Measurements from ENCODE around the gene AAMDC.

DNA sequence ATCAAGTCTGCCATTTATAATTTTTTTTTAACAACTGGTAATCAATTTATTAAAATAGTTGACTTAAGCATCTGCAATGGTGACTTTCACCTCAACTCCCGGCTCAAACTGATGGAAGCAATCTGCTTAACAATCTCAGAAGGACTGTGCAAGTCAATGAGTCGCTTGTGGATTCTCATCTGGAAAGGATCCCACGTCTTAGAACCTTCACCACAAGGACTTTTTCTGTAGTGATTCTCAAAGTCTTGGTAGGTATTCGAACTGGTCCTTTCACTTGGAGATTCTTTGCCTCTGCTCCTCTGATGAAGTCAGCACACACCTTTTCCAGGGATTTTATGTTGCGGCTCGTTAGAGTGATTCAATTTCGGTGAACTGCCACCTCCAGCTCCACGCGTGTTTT is 7.7 kb upstream of the AAMDC start:
- TF ChIP-seq ZNF256 (CRISPR knock-in tag; conservative IDR thresholded peaks at IDR 0.05) (no peak), HCFC1 (IDR thresholded peaks at IDR 0.05; ENCODE audit: low read depth, low read length) (no peak), ZNF451 (CRISPR knock-in tag; IDR thresholded peaks at IDR 0.05) (no peak), POLR2A (IDR thresholded peaks at IDR 0.05; ENCODE audit: insufficient read depth in 1 of 2, low read depth in 2 of 2, low read length in 2 of 2) (no peak), ZNF274 (CRISPR knock-in tag; IDR thresholded peaks at IDR 0.05) (no peak), ZSCAN9 (CRISPR knock-in tag; IDR thresholded peaks at IDR 0.05; ENCODE audit: borderline replicate concordance) (no peak), MED1 (CRISPR knock-in tag; IDR thresholded peaks at IDR 0.05) (no peak), KDM1A (CRISPR knock-in tag; IDR thresholded peaks at IDR 0.05) (no peak), MXI1 (IDR thresholded peaks at IDR 0.05; ENCODE audit: borderline replicate concordance, low read depth, low read length) (no peak), TARDBP (CRISPR knock-in tag; IDR thresholded peaks at IDR 0.05) (no peak)
- TF ChIP-seq, protein P1, sequence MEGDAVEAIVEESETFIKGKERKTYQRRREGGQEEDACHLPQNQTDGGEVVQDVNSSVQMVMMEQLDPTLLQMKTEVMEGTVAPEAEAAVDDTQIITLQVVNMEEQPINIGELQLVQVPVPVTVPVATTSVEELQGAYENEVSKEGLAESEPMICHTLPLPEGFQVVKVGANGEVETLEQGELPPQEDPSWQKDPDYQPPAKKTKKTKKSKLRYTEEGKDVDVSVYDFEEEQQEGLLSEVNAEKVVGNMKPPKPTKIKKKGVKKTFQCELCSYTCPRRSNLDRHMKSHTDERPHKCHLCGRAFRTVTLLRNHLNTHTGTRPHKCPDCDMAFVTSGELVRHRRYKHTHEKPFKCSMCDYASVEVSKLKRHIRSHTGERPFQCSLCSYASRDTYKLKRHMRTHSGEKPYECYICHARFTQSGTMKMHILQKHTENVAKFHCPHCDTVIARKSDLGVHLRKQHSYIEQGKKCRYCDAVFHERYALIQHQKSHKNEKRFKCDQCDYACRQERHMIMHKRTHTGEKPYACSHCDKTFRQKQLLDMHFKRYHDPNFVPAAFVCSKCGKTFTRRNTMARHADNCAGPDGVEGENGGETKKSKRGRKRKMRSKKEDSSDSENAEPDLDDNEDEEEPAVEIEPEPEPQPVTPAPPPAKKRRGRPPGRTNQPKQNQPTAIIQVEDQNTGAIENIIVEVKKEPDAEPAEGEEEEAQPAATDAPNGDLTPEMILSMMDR (CRISPR knock-in tag; IDR thresholded peaks at IDR 0.05): no peak
- TF ChIP-seq, protein P2, sequence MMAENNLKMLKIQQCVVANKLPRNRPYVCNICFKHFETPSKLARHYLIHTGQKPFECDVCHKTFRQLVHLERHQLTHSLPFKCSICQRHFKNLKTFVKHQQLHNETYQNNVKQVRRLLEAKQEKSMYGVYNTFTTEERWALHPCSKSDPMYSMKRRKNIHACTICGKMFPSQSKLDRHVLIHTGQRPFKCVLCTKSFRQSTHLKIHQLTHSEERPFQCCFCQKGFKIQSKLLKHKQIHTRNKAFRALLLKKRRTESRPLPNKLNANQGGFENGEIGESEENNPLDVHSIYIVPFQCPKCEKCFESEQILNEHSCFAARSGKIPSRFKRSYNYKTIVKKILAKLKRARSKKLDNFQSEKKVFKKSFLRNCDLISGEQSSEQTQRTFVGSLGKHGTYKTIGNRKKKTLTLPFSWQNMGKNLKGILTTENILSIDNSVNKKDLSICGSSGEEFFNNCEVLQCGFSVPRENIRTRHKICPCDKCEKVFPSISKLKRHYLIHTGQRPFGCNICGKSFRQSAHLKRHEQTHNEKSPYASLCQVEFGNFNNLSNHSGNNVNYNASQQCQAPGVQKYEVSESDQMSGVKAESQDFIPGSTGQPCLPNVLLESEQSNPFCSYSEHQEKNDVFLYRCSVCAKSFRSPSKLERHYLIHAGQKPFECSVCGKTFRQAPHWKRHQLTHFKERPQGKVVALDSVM (CRISPR knock-in tag; IDR thresholded peaks at IDR 0.05): no peak
- TF ChIP-seq, protein P3, sequence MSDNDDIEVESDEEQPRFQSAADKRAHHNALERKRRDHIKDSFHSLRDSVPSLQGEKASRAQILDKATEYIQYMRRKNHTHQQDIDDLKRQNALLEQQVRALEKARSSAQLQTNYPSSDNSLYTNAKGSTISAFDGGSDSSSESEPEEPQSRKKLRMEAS (IDR thresholded peaks at IDR 0.05): no peak
- TF ChIP-seq, protein P4, sequence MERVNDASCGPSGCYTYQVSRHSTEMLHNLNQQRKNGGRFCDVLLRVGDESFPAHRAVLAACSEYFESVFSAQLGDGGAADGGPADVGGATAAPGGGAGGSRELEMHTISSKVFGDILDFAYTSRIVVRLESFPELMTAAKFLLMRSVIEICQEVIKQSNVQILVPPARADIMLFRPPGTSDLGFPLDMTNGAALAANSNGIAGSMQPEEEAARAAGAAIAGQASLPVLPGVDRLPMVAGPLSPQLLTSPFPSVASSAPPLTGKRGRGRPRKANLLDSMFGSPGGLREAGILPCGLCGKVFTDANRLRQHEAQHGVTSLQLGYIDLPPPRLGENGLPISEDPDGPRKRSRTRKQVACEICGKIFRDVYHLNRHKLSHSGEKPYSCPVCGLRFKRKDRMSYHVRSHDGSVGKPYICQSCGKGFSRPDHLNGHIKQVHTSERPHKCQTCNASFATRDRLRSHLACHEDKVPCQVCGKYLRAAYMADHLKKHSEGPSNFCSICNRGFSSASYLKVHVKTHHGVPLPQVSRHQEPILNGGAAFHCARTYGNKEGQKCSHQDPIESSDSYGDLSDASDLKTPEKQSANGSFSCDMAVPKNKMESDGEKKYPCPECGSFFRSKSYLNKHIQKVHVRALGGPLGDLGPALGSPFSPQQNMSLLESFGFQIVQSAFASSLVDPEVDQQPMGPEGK (CRISPR knock-in tag; IDR thresholded peaks at IDR 0.05): no peak
